Measurements from ENCODE around the gene NPAT. TPM values are rescaled to one million over a fixed set of nuclear protein-coding genes. Genes with fewer than 3 reads are reported as not detected.

NPAT gene
- total and polyA plus RNA-seq, 9 of the 15 experiments (the other 6 are each of a cell fraction or from before 2014, with no cell fraction given) = 8.8 to 30.0 (median 22.1) TPM

GRCh38 chr11:108223348-108224149, 1.1 kb upstream of the NPAT start (continued):
- TF ChIP-seq EP300 (IDR thresholded peaks at IDR 0.05; ENCODE audit: low read length) (peak; percentile 94), ZHX1 (conservative IDR thresholded peaks at IDR 0.05; ENCODE audit: low read length) (no peak), PURB (CRISPR knock-in tag; IDR thresholded peaks at IDR 0.05; ENCODE audit: low read depth) (no peak), ARHGAP35 (IDR thresholded peaks at IDR 0.05; ENCODE audit: partially characterized antibody) (no peak), POLR2AphosphoS2 (IDR thresholded peaks at IDR 0.05; ENCODE audit: low read length) (no peak), FOXP4 (CRISPR knock-in tag; IDR thresholded peaks at IDR 0.05; ENCODE audit: borderline replicate concordance) (no peak), NCOA1 (IDR thresholded peaks at IDR 0.05; ENCODE audit: low read depth) (no peak; the same call in 1 of the 2 replicates), U2AF1 (optimal IDR thresholded peaks at IDR 0.05; ENCODE audit: low read depth, low read length) (no peak), FOXJ2 (tag; IDR thresholded peaks at IDR 0.05) (peak; percentile 76; the same call in 1 of the 2 replicates), ZNF75A (CRISPR knock-in tag; IDR thresholded peaks at IDR 0.05) (no peak), ZNF57 (CRISPR knock-in tag; IDR thresholded peaks at IDR 0.05) (no peak), SMAD1 (IDR thresholded peaks at IDR 0.05; ENCODE audit: low read depth, low read length, partially characterized antibody) (peak; percentile 79), NRF1 (conservative IDR thresholded peaks at IDR 0.05 in 1 of 2, IDR thresholded peaks at IDR 0.05 in 1 of 2) (no peak), ILF3 (IDR thresholded peaks at IDR 0.05; ENCODE audit: borderline replicate concordance) (no peak), ZNF274 (IDR thresholded peaks at IDR 0.05; ENCODE audit: borderline replicate concordance, low read depth, low read length) (no peak), USF2 (CRISPR knock-in tag; IDR thresholded peaks at IDR 0.05) (no peak), FOXM1 (IDR thresholded peaks at IDR 0.05; ENCODE audit: low read depth) (peak; percentile 85), FOXM1 (CRISPR knock-in tag; IDR thresholded peaks at IDR 0.05; ENCODE audit: low read depth) (no peak), RAD21 (CRISPR knock-in tag; conservative IDR thresholded peaks at IDR 0.05 in 1 of 2, IDR thresholded peaks at IDR 0.05 in 1 of 2) (no peak), POLR3G (IDR thresholded peaks at IDR 0.05; ENCODE audit: extremely low read depth, insufficient read length, insufficient replicate concordance) (no peak), SRSF9 (IDR thresholded peaks at IDR 0.05; ENCODE audit: borderline replicate concordance, low read depth, low read length) (no peak), CBX5 (IDR thresholded peaks at IDR 0.05; ENCODE audit: borderline replicate concordance, low read depth) (no peak)

Measured in K562 (cell line).